Measurements from ENCODE around the gene TLK2.

DNA sequence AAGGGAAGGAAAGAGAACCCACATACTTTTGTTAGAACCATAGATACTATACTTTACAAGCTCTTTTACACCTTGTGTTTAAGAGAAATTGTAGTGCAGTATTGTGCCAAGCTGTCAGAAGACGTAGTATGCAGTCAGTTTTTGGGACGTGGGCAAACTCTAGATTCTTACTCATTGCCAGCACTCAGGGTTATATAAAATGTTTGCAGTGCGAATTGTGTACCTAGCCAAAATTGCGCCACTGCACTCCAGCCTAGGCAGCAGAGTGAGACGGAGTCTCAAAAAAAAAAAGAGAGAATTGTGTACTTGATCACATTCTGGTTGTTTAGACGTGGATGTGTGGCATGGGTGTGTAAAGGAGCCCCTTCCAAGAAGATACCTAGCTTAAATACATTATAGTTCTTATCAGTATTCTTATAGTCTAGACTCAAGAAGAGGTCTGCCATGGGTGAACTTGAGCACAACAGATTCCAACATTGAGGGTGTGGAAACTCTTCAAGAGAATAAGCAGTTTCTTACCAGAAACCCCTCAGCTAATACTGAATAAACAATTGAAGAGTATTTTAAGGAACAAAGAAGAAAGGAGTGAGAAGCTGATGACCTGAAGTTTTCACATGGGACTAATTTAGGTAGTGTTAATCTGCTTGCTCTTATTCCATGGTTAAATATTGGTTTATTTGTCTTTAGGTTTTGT is 121.5 kb downstream of the TLK2 start:
- TF ChIP-seq, protein P1, sequence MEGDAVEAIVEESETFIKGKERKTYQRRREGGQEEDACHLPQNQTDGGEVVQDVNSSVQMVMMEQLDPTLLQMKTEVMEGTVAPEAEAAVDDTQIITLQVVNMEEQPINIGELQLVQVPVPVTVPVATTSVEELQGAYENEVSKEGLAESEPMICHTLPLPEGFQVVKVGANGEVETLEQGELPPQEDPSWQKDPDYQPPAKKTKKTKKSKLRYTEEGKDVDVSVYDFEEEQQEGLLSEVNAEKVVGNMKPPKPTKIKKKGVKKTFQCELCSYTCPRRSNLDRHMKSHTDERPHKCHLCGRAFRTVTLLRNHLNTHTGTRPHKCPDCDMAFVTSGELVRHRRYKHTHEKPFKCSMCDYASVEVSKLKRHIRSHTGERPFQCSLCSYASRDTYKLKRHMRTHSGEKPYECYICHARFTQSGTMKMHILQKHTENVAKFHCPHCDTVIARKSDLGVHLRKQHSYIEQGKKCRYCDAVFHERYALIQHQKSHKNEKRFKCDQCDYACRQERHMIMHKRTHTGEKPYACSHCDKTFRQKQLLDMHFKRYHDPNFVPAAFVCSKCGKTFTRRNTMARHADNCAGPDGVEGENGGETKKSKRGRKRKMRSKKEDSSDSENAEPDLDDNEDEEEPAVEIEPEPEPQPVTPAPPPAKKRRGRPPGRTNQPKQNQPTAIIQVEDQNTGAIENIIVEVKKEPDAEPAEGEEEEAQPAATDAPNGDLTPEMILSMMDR (IDR thresholded peaks at IDR 0.05), result no peak
- TF ChIP-seq POLR2A (IDR thresholded peaks at IDR 0.05), result no peak
